GM18526 (cell line): ENCODE data around the gene PRKRA.

ENCODE experiments used
- POLR2A ChIP-seq: IDR thresholded peaks from 3 replicates; pipeline ENCODE4 v1.6.1; 2011; ENCODE audit not compliant: insufficient read length; ENCODE audit errors: extremely low read depth

Gene PRKRA

DNA sequence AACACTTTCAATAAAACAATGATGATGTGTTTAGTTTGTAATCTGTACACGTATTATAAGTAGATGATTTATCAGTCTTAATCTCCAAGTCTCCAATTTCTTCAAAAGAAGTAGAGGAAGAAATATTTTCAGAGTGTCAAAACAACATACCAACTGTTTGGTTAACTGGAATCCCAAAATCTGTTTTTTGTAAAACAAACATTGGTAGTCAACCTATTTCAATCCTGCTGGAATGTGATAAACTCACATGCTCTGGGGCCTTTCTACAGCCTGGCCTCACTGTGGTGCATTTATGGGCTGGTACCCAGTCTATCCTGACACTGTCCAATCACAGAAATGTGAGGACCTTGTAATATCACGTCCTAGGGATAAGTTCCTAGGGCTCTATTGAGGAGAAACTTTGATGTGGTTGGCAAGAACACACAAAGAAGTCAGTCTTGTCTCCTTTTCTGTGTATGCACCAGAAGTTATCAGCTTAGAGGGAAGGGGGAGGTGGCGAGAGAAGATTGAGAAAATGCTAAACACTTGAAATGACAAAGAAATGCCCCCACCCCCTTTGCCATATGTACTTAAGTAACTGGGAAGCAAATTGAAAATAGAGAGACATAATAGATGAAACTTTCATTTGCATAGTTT lies 47.2 kb downstream of the PRKRA start:
- no peak for TF ChIP-seq POLR2A

DNA sequence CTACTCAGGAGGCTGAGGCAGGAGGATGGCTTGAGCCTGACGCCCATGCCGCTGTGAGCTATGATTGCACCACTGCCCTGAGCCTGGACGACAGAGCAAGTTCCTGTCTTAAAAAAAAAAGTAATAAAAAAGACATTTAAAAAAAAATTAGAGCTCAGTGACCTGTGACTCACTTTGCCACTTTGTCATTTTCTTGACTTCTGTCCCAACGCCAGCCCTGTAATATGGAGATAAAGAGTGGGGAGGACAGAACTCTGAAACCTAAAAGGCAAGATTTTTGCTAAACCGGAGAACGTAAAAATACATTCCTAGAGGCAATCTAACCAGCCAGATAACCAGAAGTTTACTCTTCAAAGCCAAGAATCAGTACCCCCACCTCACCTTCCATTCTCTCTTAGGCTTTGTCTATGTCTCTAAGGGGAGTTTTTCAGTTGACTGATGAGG lies 49.0 kb downstream of the PRKRA start:
- TF ChIP-seq POLR2A: no peak

DNA sequence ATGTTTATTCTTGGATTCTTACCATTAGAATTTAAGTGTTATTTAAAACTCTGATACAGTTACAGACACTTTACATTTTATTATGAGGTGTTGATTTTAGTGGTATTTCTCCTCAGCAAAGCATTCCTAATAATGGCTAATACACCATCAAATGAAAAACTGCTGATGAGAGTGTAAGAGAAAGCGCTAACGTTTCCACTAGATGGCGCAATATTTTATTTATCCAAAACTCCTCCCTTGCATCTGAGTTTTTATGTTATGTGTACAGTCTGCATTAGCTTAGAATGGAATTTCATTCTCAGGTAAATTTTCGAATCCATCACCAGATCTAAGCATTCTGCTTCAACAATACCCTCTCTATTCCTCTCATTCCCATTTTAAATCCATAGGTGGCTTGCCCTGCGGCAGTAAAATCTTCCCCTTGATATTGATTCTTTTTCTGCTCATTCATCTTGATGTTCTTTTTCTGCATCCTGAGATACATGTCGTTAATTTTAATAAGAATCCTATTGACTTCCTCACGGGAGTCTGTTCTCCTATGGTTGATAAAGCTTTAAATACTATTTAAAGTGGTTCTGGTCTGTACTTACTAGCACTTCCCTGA lies 53.9 kb downstream of the PRKRA start:
- no peak for TF ChIP-seq POLR2A

DNA sequence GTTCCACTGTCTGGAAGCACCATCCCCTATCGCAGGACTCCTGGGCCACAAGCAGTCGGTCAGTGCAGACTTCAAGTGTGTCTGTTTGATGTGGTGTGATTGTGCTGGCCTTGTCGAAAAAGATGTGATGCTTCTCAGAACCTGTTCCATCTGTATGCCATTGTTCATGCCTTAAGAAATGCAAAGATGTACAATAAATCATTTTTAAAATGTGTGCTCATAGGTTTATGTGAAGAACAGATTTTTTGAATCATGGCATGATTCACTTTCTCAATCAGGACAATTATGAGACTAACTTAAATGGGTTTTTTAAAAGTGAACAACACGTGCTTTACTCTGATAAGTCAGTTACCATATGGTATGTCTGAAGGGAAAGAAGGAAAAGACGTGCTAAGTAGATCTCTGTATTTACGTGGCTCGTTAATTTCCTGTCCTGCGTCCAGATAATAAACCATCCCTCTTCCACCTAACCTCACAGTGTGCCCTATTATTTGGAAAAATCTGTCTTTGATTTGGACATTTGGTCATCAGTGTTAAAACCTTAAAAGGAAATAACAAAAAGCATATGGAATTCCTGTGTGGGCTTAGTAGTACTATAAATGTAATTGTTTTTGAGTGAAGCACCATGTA lies 54.9 kb downstream of the PRKRA start:
- no peak for TF ChIP-seq POLR2A

DNA sequence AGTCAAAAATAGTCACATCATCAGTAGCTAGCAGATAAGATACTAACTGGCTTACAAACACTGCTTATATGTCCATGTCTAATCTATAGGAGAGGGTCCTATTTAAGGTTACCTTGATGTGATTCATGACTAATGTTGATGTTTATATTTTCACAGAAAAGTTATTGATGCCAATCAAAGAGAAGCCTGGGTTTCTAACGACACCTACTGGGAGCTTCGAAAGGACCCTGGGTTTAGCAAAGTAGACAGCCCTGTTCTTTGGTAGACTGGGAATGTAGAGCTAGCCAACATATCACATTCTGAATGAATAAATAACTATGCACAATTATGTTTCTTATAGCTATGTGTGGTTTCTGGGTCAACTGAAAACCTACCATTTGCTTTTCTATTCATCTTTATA lies 55.7 kb downstream of the PRKRA start:
- TF ChIP-seq POLR2A: no peak

DNA sequence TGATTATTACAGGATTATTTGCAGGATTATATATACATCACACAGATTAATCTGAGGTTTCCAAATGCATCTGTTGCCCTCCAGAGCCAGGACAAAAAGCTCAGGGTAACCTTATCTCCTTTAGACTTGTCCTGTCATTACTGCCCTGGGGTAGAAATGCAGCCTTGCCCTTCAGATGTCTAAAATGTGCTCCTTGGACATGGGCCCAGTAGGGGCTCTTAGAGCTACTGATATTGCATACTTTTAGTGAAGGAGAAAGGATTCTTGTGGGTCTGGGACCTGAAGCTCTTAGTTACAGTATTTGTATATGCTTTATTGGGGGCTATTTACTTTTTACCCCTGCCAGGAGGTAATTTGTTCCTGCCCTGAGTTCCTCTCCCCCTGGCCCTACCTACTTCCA lies 56.1 kb downstream of the PRKRA start:
- TF ChIP-seq POLR2A: no peak

GRCh38 chr2:178392215-178392614 lies 58.8 kb downstream of the PRKRA start:
- no peak for TF ChIP-seq POLR2A

- no peak for TF ChIP-seq POLR2A
Measured at GRCh38 chr2:178391701-178392100, 59.3 kb downstream of the PRKRA start.

DNA sequence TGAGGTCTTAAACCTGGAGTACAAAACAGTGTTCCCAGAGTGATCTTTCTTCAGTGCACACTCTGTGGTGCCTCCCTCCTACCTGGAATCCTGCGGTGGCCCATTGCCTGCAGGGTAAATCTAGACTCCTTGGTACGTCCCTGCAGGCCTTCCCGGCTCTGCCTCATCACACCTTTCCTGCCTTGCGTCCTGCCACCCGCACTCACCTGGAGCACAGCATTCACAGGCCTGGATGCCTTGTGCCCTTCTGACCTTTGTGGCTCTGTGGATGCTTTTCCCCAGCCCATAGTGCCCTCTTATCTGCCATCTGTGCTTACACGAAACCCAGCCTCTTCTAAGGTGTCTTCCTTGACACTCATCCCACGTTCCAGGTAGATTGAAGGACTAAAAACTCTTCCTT lies 62.7 kb downstream of the PRKRA start:
- TF ChIP-seq POLR2A: no peak

GRCh38 chr2:178386986-178387597 lies 63.9 kb downstream of the PRKRA start:
- TF ChIP-seq POLR2A: no peak

DNA sequence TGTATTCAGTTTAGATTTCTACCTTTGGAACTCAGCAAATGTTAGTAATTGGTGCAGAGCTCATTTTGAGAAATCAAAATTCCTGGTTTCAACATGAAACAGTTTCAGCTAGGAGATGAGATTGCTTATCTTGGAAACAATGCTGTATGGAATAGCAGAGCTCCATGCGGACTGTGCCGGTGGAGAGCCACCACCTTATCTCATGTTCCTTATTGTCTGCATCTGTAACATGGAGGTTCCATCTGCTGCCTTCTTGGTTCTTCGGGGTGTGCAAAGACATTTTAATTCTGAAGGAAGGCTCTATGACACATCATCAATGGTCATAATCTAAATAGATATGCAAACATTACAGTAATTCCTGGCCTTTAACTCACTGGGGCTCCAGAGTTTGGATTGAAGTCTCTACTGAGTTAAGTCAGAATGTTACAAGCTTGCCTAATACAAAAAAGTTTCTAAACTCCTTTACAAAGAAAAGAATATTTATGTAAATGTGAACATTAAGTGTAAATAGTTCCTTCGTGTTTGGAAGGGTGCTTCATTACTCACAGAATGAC lies 65.3 kb downstream of the PRKRA start:
- TF ChIP-seq POLR2A: no peak

GRCh38 chr2:178383718-178384117 lies 67.3 kb downstream of the PRKRA start:
- TF ChIP-seq POLR2A: no peak
